Inferior parietal cortex (tissue), 1 donor: ENCODE results near the gene OR10H5.
"Not testable (repeated sequence)": the region's sequence is repeated elsewhere in the genome, so short reads cannot be mapped to it uniquely, and the experiment has no call there.

Experiments
- DNase-seq: peaks from one replicate; pipeline ENCODE4 v3.0.0-alpha.2; 2016; ENCODE audit errors: extremely low spot score

OR10H5 gene

DNA sequence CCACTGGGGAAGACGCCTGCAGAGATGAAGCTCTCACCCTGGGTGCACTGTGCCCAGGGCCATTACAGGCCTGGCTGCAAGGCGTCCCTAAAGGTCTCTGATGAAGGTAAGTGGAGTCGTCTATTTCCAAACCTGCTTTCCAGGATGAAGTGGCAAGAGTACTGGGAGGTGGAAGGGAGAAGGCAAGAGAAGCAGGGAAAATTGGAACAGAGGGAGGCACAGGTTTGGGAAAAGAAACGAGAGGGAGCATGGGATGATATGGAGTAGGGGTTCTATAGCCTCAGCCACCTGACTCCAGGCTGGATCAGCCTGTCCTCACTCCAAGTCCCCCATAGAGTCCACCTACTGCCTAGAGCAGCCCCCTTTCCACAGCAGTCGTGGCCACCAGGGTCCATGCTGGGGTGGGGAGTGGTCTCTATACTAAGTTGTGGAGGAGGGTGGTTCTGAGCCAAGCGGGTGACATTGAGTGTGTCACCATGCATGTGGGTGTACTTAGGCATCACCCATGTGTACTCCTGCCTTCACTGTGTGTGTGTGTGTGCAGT is at the start of gene OR10H5:
Gene OR10H5, plus strand, starts transcription at position 51 of the 545 bp plus-strand sequence. CDS start 6,388 bp downstream, outside the sequence.
- no peak for DNase-seq

GRCh38 chr19:15737722-15738121 is 49.7 kb upstream of the OR10H5 start, which contains the start of gene OR10H3:
TSS of gene OR10H3 (plus strand) at chr19:15737985. CDS start at chr19:15741393, 3,408 bp downstream.
- no peak for DNase-seq

DNA sequence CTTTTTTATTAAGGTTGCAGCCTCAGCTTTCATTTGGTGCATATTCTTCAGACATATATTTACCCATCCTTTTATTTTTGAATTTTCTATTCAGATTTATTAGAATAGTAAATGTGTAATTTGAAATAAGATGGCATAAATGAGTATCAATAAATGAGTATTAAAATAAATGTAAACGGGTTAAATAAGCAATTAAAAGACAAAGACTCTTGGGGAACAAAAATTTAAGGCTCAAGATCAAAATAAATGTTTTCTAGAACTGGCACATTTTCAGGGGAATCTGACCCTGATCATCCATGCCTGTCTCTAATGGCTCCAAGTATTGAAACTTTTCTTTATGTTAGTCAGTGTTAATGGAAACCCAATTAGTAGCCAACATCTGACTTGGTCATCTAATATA is 46.7 kb upstream of the OR10H5 start:
- DNase-seq = no peak

DNA sequence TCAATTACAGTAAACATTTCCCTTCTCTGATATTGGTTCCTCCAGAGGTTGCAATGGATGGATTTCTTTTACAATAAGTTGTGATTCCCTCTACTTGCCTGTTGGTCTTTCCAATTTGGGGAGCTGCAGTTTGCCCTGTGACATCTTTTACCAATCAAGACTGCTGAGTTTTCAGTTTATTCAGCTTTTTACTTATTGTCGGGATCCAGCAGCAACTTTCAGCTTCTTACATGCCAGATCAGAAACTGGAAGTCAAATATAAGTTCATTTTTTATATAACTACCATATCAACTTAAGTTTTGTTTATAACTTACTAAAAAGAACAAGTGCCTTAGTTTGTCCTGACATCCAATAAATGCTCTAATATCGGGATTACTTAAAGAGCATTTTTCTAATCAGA is 39.2 kb upstream of the OR10H5 start:
- no peak for DNase-seq

- no peak for DNase-seq
These were observed 29.1 kb upstream of the OR10H5 start for GRCh38 chr19:15758379-15758778.

DNA sequence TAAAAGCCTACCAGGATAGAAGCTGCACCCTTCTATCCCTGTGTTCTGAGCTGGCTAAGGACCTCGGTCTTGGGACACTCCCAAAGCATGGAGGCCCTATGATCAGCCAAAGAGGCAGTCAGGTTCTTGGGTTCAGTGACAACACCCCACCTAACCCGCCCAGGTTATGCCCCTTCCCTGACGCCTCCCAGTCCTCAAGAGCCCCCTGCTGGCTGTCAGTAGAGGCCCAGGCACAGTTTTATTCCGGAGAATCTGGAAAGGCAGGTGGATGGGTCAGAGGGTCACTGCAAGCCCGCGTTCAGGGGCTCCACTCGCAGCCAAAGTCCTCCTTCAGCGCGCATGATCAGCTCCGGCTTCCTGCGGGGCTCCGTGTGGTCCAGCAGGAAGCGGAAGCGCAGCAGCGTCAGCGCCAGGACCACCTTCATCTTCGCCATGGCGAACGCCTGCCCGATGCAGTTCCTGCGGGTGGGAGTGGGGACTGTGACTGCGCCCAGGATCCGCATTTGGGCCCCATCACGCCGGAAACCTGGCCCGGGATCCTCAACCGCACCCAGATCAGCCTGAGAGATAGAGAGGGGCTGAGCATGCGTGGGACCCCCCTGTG is 27.4 kb upstream of the OR10H5 start:
- DNase-seq = no peak

DNA sequence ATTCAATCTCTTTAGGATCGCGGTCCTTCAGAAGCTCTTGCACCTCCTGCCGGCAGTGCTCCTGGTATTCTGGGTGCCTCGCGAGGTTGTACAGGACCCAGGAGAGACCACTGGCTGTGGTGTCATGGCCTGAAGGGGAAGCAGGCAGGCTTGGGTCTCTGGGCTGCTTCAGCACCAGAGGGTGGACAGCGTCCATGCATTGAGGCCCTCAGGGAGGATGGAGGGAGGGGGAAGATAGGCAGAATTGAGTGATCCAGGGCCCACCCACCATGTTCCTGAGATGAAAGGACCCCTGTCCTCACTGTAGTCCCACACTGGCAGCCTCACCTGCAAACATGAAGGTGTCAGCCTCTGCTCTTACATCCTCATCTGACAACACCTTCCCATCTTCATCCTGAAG is 17.9 kb upstream of the OR10H5 start:
- DNase-seq = no peak

GRCh38 chr19:15774159-15774558 is 13.3 kb upstream of the OR10H5 start:
- not testable (repeated sequence) for DNase-seq

GRCh38 chr19:15775249-15775648 is 12.2 kb upstream of the OR10H5 start:
- no peak for DNase-seq

GRCh38 chr19:15776264-15776663 is 11.2 kb upstream of the OR10H5 start:
- DNase-seq = no peak

DNA sequence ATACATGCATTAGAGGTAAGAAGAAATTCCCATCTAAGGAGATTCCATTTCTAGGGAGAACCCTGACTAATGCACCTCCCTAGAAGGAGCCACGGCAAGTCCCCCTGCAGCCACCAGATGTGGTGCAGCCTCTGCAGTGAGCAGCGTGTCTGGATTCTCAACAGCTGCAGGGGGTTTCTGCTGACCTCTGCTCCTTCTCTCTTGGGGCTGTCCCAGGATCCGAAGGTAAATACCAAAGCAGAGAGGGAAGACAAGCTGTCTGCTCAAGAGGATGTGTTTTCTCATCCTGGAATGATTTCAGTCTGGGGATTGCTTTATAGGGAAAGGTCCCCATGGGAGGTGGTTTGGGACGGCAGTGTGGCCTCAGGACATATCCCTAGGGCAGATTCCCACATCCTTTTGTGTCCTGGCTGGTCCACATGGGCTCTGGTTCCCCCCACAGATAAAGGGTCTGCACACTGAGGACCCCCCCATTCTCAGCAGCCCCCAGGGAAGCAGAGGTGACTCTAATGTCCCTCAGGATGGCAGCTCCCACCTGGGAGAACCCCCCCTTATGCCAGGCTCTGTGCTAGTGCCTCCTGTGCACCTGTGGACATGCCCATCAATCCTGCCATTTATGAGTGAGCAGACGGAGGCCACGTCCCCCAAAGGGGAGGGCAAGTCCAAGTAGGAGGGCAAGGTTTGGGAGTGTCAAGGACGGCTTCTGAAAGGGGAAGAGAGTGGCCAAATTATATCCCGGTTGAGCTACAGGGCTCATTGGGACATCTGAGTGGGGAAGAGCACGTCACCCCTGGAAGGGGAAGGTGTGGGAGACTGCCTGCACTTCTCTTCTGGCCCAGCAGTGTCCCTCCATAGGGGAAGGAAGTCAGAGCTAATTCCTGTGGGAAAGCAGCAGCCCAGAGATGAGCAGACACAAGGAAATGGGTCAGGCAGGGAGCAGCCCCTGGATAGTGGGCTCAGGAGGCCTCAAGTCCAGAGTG is 10.2 kb upstream of the OR10H5 start:
- DNase-seq = no peak

- DNase-seq = peak; percentile 65
These were observed 7.5 kb upstream of the OR10H5 start for GRCh38 chr19:15779756-15780476.

DNA sequence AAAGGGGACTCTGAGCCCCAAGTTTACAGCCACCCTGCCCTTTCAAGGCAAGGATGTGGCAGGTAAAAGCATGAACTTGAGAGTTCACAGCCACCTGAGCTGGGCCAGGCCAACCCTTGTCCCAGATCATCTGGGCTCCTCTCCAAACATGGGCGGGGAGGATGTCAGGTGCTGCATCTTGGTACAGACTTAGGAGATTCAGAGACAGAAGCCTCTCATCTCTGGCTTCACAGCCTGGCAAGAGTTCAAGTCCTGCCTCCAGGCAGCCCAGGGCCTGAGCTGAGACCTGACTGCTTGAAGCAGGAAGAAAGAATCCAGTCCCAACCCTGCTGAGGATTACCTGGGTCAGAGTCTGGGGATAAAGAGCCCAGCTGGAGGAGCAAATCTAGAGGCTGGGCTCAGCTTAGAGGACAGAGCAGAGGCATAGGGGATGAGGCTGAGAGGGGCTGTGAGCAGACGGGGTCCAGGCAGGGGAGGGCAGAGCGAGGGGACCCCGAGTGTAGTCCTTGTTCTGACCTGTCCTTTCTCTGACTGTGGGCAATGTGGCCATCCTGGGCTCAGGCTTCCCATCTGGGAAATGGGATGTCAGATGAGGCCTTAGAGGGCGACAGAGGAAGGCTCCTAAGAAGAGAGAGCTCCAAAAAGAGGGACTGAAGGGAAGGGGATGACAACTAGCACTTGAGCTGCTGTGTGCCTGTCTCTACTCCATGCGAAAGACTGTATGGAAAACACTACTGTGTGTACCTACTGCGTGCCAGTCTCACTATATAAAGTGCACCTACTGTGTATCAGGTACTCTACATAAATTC is 6.6 kb upstream of the OR10H5 start:
- peak; percentile 7 for DNase-seq

DNA sequence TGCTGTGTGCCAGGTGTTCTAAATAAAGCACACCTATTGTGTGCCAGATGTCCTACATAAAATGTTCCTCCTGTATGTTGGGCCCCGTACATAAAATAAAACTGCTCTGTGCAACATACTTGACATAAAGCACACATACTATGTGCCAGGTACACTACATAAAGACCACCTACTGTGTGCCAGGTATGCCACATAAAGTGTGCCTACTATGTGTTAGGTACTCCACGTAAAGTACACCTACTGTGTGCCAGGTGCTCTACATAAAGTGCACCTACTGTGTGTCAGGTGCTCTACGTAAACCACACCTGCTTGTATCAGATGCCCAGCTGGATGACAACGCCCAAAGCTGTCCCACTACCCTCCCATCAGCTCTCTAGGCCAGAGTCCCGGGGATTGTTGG is 5.8 kb upstream of the OR10H5 start:
- no peak for DNase-seq

DNA sequence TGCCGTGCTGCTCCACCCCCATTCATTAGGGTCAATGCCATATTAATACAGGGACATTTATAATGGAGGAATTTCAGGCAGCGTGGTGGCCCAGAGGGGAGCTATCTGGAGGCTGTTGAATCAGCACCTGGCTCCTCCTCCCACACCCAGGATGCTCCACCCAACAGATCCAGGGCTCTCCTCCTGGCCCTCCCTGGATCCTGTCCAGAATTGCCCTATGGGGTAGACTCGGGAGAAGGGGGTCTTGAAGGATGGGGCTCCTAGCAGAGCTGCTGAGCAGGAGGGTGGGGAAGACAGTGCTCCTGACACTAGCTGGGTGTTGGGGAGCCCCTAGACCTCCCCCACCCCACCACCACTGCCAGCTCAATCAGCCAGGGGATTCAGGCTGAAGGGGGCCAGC is 5.2 kb upstream of the OR10H5 start:
- no peak for DNase-seq

DNA sequence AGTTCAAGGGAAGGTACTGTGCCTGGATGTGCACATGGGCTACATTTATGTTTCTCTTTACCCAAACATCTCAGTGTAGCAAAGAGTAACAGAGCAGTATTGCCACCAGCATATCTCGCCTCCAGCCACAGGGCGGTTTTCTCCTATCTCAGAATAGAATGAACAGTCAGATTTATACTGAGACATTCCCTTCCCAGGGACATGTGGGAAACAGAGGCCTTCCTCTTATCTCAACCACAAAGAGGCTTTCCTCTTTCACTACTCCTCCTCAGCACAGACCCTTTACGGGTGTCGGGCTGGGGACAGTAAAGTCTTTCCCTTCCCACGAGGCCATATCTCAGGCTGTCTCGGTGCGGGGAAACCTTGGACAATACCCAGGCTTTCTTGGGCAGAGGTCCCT is 4.6 kb upstream of the OR10H5 start:
- DNase-seq = peak; percentile 4

GRCh38 chr19:15788594-15789270 is 1.3 kb downstream of the OR10H5 start:
- no peak for DNase-seq

DNA sequence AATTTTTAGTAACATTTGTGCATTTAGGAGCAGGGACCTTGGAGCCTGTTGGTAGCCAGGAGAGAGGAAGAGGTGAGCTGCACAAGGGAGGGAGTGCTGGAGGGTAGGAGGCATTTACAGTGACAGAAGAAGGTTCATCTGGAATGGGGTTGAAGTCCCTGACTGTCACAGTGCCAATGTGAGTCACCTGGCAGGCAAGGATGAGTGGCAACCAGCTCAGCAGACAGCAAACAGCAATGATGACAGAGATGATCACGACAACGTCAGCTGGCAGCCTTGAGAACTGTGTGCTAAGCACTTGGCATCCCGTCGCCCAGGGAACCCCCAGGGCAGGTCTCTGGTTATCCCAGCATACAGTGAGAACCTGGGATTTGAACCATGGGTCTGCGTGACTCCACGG is 2.6 kb downstream of the OR10H5 start:
- no peak for DNase-seq

GRCh38 chr19:15794279-15794678 is 6.8 kb downstream of the OR10H5 start:
- DNase-seq = not testable (repeated sequence)

GRCh38 chr19:15810335-15810734 is 22.9 kb downstream of the OR10H5 start:
- no peak for DNase-seq

DNA sequence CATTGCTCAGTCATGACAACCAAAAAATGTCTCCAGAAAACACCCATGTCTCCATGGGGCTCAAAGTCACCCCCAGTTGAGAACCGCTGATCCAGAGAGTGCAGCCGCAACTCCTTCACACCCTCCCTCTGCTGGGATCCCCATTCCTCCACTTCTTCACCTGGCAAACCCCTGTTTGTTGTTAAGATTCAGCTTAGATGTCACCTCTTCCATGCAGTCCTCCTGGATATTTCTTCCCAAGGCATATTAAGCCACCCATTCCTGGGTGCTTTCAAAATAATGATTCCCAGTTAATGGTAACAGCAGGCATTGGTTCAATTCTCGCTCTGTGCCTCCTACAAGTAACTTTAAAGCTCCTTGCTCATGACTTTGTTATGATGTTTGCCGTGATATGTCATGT is 24.0 kb downstream of the OR10H5 start:
- no peak for DNase-seq
